Choroid plexus epithelial cell (primary cell): ENCODE data around the gene CAP2.
"Not testable (repeated sequence)": the region's sequence is repeated elsewhere in the genome, so short reads cannot be mapped to it uniquely, and the experiment has no call there.

Source experiments
- DNase-seq: peaks from one replicate; pipeline ENCODE4 v3.0.0-alpha.2; 2010; ENCODE audit warnings: low read depth
- H3K4me3 ChIP-seq: 2 replicates; pipeline ENCODE4 v1.5.1; 2011; ENCODE audit warnings: low read depth, mild to moderate bottlenecking, control low read depth, low read length, moderate library complexity
- CTCF ChIP-seq: conservative IDR thresholded peaks from 2 replicates; pipeline ENCODE4 v1.5.1; 2011; ENCODE audit warnings: low read depth, mild to moderate bottlenecking, control low read depth, inconsistent platforms, low read length, moderate library complexity

The CAP2 gene

GRCh38 chr6:17536586-17536985, 143.2 kb downstream of the CAP2 start:
- DNase-seq, result no peak
- H3K4me3 ChIP-seq, result no peak overlapping the region
- TF ChIP-seq CTCF, result no peak

- TF ChIP-seq CTCF, result no peak
- H3K4me3 ChIP-seq, result no peak overlapping the region
- no peak for DNase-seq
Observed at GRCh38 chr6:17542243-17542642, 148.8 kb downstream of the CAP2 start.

- H3K4me3 ChIP-seq, result not testable (repeated sequence)
Observed at GRCh38 chr6:17545681-17546080, 152.3 kb downstream of the CAP2 start.

GRCh38 chr6:17551383-17551958, 158.1 kb downstream of the CAP2 start:
- TF ChIP-seq CTCF, result no peak
- no peak for DNase-seq
- no peak overlapping the region for H3K4me3 ChIP-seq

More at GRCh38 chr6:17545681-17546080, 152.3 kb downstream of the CAP2 start:
- DNase-seq, result not testable (repeated sequence)

- no peak for DNase-seq
- TF ChIP-seq CTCF, result no peak
- no peak overlapping the region for H3K4me3 ChIP-seq
Observed at GRCh38 chr6:17552861-17553260, 159.5 kb downstream of the CAP2 start.

- DNase-seq, result no peak
Observed at GRCh38 chr6:17556014-17556413, 162.6 kb downstream of the CAP2 start.

GRCh38 chr6:17562636-17563035, 169.2 kb downstream of the CAP2 start:
- TF ChIP-seq CTCF, result no peak
- H3K4me3 ChIP-seq, result no peak overlapping the region
- DNase-seq, result no peak

More at GRCh38 chr6:17556014-17556413, 162.6 kb downstream of the CAP2 start:
- TF ChIP-seq CTCF, result no peak
- H3K4me3 ChIP-seq, result no peak overlapping the region

GRCh38 chr6:17565399-17565798, 172.0 kb downstream of the CAP2 start:
- DNase-seq, result no peak
- TF ChIP-seq CTCF, result no peak
- no peak overlapping the region for H3K4me3 ChIP-seq
